ENCODE results near the gene CARMIL1.

The CARMIL1 gene

DNA sequence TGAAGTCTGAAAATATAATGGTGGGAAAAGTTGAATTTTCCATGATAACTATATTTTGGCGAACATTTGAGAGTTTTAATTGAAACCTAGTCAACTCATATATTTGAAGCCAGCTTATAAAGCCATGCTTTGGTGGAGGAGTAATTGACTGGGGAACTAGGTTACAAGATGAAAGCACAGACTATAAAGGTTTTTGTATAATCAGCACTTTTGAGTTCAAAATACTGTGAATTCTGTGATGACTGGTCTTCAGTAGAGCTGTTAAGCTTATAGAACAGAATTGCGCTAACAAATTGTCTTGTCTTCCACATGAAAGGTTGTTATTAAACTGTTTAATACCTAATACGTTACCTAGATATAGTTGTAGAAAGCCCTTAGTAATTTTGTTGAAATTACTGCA lies 213.8 kb downstream of the CARMIL1 start:
- Histone ChIP-seq H3K27me3 (no peaks in the 10 kb centered on the region), H3K4me3 (ENCODE audit: low read depth, low read length) (no peak overlapping the region), H3K36me3 (no peaks in the 10 kb centered on the region), H3K9me3 (no peaks in the 10 kb centered on the region), H3K4me1 (no peaks in the 10 kb centered on the region; the same call in none of the 2 replicates)
- TF ChIP-seq, protein P1, sequence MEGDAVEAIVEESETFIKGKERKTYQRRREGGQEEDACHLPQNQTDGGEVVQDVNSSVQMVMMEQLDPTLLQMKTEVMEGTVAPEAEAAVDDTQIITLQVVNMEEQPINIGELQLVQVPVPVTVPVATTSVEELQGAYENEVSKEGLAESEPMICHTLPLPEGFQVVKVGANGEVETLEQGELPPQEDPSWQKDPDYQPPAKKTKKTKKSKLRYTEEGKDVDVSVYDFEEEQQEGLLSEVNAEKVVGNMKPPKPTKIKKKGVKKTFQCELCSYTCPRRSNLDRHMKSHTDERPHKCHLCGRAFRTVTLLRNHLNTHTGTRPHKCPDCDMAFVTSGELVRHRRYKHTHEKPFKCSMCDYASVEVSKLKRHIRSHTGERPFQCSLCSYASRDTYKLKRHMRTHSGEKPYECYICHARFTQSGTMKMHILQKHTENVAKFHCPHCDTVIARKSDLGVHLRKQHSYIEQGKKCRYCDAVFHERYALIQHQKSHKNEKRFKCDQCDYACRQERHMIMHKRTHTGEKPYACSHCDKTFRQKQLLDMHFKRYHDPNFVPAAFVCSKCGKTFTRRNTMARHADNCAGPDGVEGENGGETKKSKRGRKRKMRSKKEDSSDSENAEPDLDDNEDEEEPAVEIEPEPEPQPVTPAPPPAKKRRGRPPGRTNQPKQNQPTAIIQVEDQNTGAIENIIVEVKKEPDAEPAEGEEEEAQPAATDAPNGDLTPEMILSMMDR (IDR thresholded peaks at IDR 0.05; ENCODE audit: low read depth, low read length): no peak
- no peak for DNase-seq

DNA sequence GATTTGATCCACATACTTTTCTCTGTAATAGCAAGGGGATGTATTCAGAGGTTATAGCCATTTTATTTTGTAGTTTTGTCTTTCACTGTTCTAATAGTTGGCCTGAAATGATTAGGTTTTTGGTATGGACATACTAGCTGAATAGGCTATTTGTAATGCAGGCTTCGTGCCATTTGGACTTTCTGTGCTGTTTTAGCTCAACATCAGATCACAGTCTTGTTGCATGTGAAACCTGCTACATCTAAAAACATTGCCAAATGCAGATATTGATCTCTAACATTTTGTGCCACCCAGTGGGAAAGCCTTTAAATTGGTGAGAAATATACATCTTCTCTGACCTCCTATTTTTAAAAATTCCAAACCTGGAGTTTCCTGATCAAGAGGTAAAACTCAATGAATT lies 215.3 kb downstream of the CARMIL1 start:
- TF ChIP-seq, protein P1 (IDR thresholded peaks at IDR 0.05; ENCODE audit: low read depth, low read length): no peak
- Histone ChIP-seq H3K27me3 (no peaks in the 10 kb centered on the region), H3K36me3 (no peaks in the 10 kb centered on the region), H3K4me3 (ENCODE audit: low read depth, low read length) (no peak overlapping the region), H3K9me3 (no peaks in the 10 kb centered on the region), H3K4me1 (peaks cover 6% of the 10 kb centered on the region)
- no peak for DNase-seq

DNA sequence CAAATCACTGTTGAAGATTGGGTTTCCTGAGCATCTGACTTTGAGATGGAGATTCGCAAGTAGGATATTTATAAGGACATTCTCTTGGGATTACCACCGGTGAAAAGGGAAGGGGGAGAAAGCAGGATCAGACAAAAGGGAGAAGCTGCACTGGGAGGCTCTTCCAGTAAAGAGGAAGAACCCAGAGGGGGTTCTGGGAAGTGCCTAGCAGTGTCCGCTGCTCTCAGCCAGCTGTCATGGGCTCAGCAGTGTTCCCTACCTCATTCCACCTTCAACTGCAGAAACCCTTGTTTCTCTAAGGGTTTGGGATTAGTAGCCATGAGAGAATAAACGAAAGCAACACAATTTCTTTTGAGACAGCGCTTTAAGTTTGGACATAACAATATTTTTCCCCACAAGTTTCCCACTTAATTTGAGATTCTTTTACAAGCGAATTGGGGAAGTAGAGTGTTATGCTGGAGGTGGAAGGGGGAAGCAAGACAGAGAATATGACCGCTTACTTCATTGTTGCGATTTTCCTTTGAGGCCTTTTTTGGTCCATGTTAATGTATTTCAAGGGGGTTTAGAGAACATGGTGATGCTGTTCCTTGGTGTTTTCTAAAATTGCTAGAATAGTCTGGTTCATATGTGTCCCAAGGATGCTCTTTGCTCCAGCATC lies 218.3 kb downstream of the CARMIL1 start:
- H3K4me3 ChIP-seq (ENCODE audit: low read depth, low read length): no peak overlapping the region
- H3K9me3 ChIP-seq: no peaks in the 10 kb centered on the region
- DNase-seq: no peak
- H3K4me1 ChIP-seq: peaks cover 22% of the 10 kb centered on the region
- H3K36me3 ChIP-seq: no peaks in the 10 kb centered on the region
- no peaks in the 10 kb centered on the region for H3K27me3 ChIP-seq
- TF ChIP-seq, protein P1 (IDR thresholded peaks at IDR 0.05; ENCODE audit: low read depth, low read length): no peak

DNA sequence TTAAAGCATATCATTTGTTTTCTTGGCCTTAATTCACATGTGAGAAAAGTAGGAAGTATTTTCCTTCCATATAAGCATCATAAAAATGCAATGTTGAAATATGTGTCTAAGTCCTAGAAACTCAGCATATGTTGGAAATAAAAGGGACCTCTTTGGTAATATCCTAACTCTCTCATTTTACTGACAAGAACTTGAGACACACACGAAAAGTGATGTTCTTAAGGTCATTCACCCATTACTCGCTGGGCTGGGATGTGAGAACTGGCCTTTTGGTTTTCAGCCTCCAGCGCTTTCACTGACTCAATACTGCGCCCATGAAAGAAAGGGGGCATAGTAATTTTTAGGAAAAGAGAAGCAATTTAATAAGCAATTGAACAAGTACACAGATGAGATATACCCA lies 219.3 kb downstream of the CARMIL1 start:
- Histone ChIP-seq H3K4me3 (ENCODE audit: low read depth, low read length) (no peak overlapping the region), H3K27me3 (no peaks in the 10 kb centered on the region)
- TF ChIP-seq, protein P1 (IDR thresholded peaks at IDR 0.05; ENCODE audit: low read depth, low read length): no peak

DNA sequence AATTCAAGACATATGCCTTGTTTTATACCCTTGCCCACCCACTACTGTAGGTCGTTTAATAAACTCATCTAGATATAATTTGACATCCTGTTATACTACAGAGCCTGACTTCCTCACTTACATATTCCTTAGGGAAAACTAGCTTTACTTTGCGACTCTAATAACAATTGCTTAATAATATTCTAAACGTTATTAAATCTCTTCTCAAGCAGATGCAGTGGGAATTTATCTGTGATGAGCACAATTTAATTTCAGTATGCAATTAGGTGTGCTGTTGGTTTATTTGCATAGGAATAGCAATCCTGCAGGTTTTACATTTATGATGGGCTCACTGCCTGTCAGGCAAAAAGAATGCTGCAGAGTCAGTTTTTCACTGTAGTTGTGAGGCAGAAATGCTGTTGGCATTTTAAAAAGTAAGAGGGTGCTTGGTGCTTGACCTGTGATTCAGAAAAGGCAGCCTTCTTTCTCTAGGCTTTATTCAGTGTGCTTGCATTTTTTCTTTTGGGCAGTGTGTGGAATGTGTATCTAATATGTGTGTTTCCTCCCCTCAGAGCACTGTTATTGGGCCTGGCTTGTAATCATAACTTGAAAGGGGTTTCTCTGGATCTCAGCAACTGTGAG lies 220.6 kb downstream of the CARMIL1 start:
- Histone ChIP-seq H3K9me3 (no peaks in the 10 kb centered on the region), H3K4me1 (peaks cover 22% of the 10 kb centered on the region), H3K4me3 (ENCODE audit: low read depth, low read length) (no peak overlapping the region), H3K36me3 (no peaks in the 10 kb centered on the region), H3K27me3 (no peaks in the 10 kb centered on the region)
- TF ChIP-seq, protein P1 (IDR thresholded peaks at IDR 0.05; ENCODE audit: low read depth, low read length): no peak
- DNase-seq: no peak

More for the DNA sequence above, 219.3 kb downstream of the CARMIL1 start:
- no peaks in the 10 kb centered on the region for H3K9me3 ChIP-seq
- no peak for DNase-seq
- peaks cover 22% of the 10 kb centered on the region for H3K4me1 ChIP-seq
- H3K36me3 ChIP-seq: no peaks in the 10 kb centered on the region

DNA sequence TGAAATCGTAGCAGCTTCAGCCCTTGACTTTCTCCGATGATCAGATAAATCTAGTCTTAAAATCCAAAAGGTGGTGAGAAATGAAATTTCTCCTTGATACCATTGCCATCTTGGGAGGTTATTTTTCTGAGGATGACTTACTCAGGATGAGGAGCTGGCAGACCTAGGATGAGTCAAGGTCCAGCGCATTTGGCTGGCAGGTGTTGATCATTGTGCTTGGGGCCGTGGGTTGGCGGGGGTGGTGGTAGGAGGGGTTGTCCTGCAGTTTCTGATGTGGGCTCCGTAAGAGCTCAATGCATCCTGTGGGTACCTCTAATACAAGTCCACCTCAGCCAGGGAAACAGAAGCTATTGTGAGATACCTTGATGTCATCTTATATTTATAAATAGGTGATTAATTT lies 224.5 kb downstream of the CARMIL1 start:
- H3K27me3 ChIP-seq: no peaks in the 10 kb centered on the region
- peak; percentile 16 for DNase-seq
- TF ChIP-seq, protein P1 (IDR thresholded peaks at IDR 0.05; ENCODE audit: low read depth, low read length): no peak
- H3K36me3 ChIP-seq: no peaks in the 10 kb centered on the region
- no peak overlapping the region for H3K4me3 ChIP-seq (ENCODE audit: low read depth, low read length)
- H3K9me3 ChIP-seq: no peaks in the 10 kb centered on the region
- peaks cover 22% of the 10 kb centered on the region for H3K4me1 ChIP-seq

Data from BE2C (cell line).